ENCODE results near the gene AP2A1.
"Not testable (repeated sequence)": the region's sequence is repeated elsewhere in the genome, so short reads cannot be mapped to it uniquely, and the experiment has no call there.

The AP2A1 gene

GRCh38 chr19:49812997-49813861 is 46.4 kb downstream of the AP2A1 start, which contains the start of gene FUZ:
Gene FUZ (minus strand): TSS chr19:49813292. CDS start chr19:49813106, 186 bp downstream.
- DNase-seq (ENCODE audit: low read depth): peak; percentile 96

- DNase-seq (ENCODE audit: low read depth): no peak
Measured at GRCh38 chr19:49814010-49814409, 47.2 kb downstream of the AP2A1 start.

- no peak for DNase-seq (ENCODE audit: low read depth)
Measured at GRCh38 chr19:49816590-49816989, 49.8 kb downstream of the AP2A1 start.

GRCh38 chr19:49817964-49818648 is 51.3 kb downstream of the AP2A1 start, which contains the start of gene MED25:
Gene MED25 (plus strand): TSS chr19:49818289. CDS start chr19:49818342, 53 bp downstream.
- peak; percentile 73 for DNase-seq (ENCODE audit: low read depth)

- DNase-seq (ENCODE audit: low read depth): no peak
Measured at GRCh38 chr19:49818649-49819370, 52.0 kb downstream of the AP2A1 start.

GRCh38 chr19:49819452-49820115 is 52.8 kb downstream of the AP2A1 start:
- DNase-seq (ENCODE audit: low read depth): not testable (repeated sequence)

- no peak for DNase-seq (ENCODE audit: low read depth)
Measured at GRCh38 chr19:49820125-49820524, 53.3 kb downstream of the AP2A1 start.

GRCh38 chr19:49823472-49823871 is 56.7 kb downstream of the AP2A1 start:
- DNase-seq (ENCODE audit: low read depth): no peak

GRCh38 chr19:49824662-49825061 is 57.9 kb downstream of the AP2A1 start:
- no peak for DNase-seq (ENCODE audit: low read depth)

GRCh38 chr19:49827034-49827433 is 60.2 kb downstream of the AP2A1 start:
- DNase-seq (ENCODE audit: low read depth): no peak

GRCh38 chr19:49829200-49829599 is 62.4 kb downstream of the AP2A1 start:
- no peak for DNase-seq (ENCODE audit: low read depth)

- no peak for DNase-seq (ENCODE audit: low read depth)
Measured at GRCh38 chr19:49829721-49830120, 62.9 kb downstream of the AP2A1 start.

- DNase-seq (ENCODE audit: low read depth): no peak
Measured at GRCh38 chr19:49830766-49831165, 64.0 kb downstream of the AP2A1 start.

GRCh38 chr19:49831592-49831991 is 64.8 kb downstream of the AP2A1 start:
- no peak for DNase-seq (ENCODE audit: low read depth)

- no peak for DNase-seq (ENCODE audit: low read depth)
Measured at GRCh38 chr19:49832556-49832955, 65.8 kb downstream of the AP2A1 start.

- no peak for DNase-seq (ENCODE audit: low read depth)
Measured at GRCh38 chr19:49833599-49833998, 66.8 kb downstream of the AP2A1 start.

GRCh38 chr19:49835562-49835961 is 68.8 kb downstream of the AP2A1 start:
- DNase-seq (ENCODE audit: low read depth): no peak

GRCh38 chr19:49836176-49837008 is 69.6 kb downstream of the AP2A1 start:
- no peak for DNase-seq (ENCODE audit: low read depth)

GRCh38 chr19:49837009-49837310 is 70.2 kb downstream of the AP2A1 start:
- DNase-seq (ENCODE audit: low read depth): no peak

- no peak for DNase-seq (ENCODE audit: low read depth)
Measured at GRCh38 chr19:49837425-49837824, 70.6 kb downstream of the AP2A1 start.

- no peak for DNase-seq (ENCODE audit: low read depth)
Measured at GRCh38 chr19:49838885-49839588, 72.2 kb downstream of the AP2A1 start.
